SKM-1 treated with dmso at 0.1 percent for 144 hours (cell line): Measurements from ENCODE around the gene SLCO2B1.
"Not testable (repeated sequence)": the region's sequence is repeated elsewhere in the genome, so short reads cannot be mapped to it uniquely, and the experiment has no call there.

Experiments
- DNase-seq: peaks from one replicate; lab custom pipeline; 2025; ENCODE audit not compliant: unreplicated experiment; lab: John Stamatoyannopoulos, UW

SLCO2B1 gene

GRCh38 chr11:75150879-75151278, at the start of gene SLCO2B1:
TSS of gene SLCO2B1 (plus strand) at chr11:75151107. CDS start at chr11:75151382, 275 bp downstream.
- DNase-seq = no peak

- no peak for DNase-seq
Measured at GRCh38 chr11:75101424-75102128, 49.3 kb upstream of the SLCO2B1 start.

GRCh38 chr11:75103380-75104026, 47.4 kb upstream of the SLCO2B1 start:
- no peak for DNase-seq

GRCh38 chr11:75105462-75105925, 45.4 kb upstream of the SLCO2B1 start:
- no peak for DNase-seq

- DNase-seq = not testable (repeated sequence)
Measured at GRCh38 chr11:75105967-75106681, 44.8 kb upstream of the SLCO2B1 start.

- no peak for DNase-seq
Measured at GRCh38 chr11:75107187-75107586, 43.7 kb upstream of the SLCO2B1 start.

GRCh38 chr11:75112200-75112599, 38.7 kb upstream of the SLCO2B1 start:
- no peak for DNase-seq

GRCh38 chr11:75113030-75113429, 37.9 kb upstream of the SLCO2B1 start:
- DNase-seq = no peak

- no peak for DNase-seq
Measured at GRCh38 chr11:75114465-75114864, 36.4 kb upstream of the SLCO2B1 start.

GRCh38 chr11:75118577-75118976, 32.3 kb upstream of the SLCO2B1 start:
- DNase-seq = no peak

GRCh38 chr11:75126564-75126963, 24.3 kb upstream of the SLCO2B1 start:
- no peak for DNase-seq

GRCh38 chr11:75132080-75132479, 18.8 kb upstream of the SLCO2B1 start:
- no peak for DNase-seq

- DNase-seq = no peak
Measured at GRCh38 chr11:75133976-75134375, 16.9 kb upstream of the SLCO2B1 start.

- DNase-seq = no peak
Measured at GRCh38 chr11:75135021-75135650, 15.8 kb upstream of the SLCO2B1 start.

GRCh38 chr11:75135651-75136050, 15.3 kb upstream of the SLCO2B1 start:
- no peak for DNase-seq

- DNase-seq = peak; percentile 13
Measured at GRCh38 chr11:75140269-75141138, 10.4 kb upstream of the SLCO2B1 start.

GRCh38 chr11:75141166-75141565, 9.7 kb upstream of the SLCO2B1 start:
- DNase-seq = no peak

GRCh38 chr11:75142714-75143419, 8.0 kb upstream of the SLCO2B1 start:
- DNase-seq = peak; percentile 90

GRCh38 chr11:75143420-75143731, 7.5 kb upstream of the SLCO2B1 start:
- no peak for DNase-seq

- DNase-seq = no peak
Measured at GRCh38 chr11:75144716-75145014, 6.2 kb upstream of the SLCO2B1 start.
